ENCODE measurements around the gene FZD10. TPM values are rescaled to one million over a fixed set of nuclear protein-coding genes. Genes with fewer than 3 reads are reported as not detected.

FZD10 gene
- total and polyA plus RNA-seq, 2 of the 8 experiments (the other 6 are each of a cell fraction or from before 2014, with no cell fraction given) = 0.11 to 0.60 TPM

DNA sequence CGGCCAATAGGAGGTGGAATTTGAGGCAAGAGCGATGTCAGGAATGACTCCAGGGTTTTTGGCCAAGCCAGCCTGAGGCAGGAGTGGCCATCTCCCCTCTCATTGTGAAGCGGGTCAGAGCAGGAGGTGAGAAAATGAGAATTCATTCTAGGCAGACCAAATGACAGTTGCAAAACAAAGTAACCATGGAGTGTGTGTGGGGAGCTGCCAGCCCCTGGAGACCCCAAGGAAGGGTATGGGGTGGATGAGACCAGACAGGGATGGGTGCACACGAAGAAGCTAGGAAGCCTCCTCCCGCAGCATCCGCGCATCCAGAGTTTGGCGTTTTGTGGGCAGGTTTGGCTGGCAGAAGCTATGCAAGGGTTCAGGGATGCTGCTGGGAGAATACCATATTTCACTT, 38.8 kb downstream of the FZD10 start (continued):
- TF ChIP-seq CREB1 (IDR thresholded peaks at IDR 0.05) (no peak), KDM4A (IDR thresholded peaks at IDR 0.05; ENCODE audit: low read depth, low read length, severe bottlenecking) (no peak), CTCF (IDR thresholded peaks at IDR 0.05; ENCODE audit: control extremely low read depth in 1 of 3, insufficient read depth in 1 of 3, low read depth in 1 of 3, low read length in 3 of 3) (no peak)
